ENCODE results near the gene UBE2QL1. TPM values are rescaled to one million over a fixed set of nuclear protein-coding genes. Genes with fewer than 3 reads are reported as not detected.

The UBE2QL1 gene
- total RNA-seq, 1 donor = not detected

DNA sequence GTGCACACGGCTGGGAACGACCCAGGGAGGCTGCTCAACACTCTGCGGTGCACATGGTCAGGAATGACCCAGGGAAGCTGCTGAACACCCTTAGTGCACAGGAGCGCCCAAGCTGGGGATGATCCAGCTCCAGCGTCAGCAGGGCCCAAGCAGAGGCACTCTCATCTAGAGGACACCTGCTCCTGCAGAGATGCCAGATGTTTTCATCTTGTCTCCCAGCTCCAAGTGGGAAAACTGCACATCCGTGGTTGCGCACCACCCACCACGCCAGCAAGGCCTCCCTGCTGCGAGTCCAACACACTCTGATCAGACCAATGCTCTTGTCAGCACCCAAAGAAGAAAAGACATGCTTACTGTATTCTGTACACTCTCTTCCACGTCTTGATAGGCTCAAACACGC, 34.1 kb downstream of the UBE2QL1 start:
- no peak for DNase-seq (ENCODE audit: low read depth)
- H3K4me3 ChIP-seq (ENCODE audit: low read depth, low read length) = no peak overlapping the region
- TF ChIP-seq, protein P1, sequence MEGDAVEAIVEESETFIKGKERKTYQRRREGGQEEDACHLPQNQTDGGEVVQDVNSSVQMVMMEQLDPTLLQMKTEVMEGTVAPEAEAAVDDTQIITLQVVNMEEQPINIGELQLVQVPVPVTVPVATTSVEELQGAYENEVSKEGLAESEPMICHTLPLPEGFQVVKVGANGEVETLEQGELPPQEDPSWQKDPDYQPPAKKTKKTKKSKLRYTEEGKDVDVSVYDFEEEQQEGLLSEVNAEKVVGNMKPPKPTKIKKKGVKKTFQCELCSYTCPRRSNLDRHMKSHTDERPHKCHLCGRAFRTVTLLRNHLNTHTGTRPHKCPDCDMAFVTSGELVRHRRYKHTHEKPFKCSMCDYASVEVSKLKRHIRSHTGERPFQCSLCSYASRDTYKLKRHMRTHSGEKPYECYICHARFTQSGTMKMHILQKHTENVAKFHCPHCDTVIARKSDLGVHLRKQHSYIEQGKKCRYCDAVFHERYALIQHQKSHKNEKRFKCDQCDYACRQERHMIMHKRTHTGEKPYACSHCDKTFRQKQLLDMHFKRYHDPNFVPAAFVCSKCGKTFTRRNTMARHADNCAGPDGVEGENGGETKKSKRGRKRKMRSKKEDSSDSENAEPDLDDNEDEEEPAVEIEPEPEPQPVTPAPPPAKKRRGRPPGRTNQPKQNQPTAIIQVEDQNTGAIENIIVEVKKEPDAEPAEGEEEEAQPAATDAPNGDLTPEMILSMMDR (IDR thresholded peaks at IDR 0.05; ENCODE audit: insufficient read depth, low read depth, low read length) = no peak

GRCh38 chr5:6483880-6484382, 35.3 kb downstream of the UBE2QL1 start:
- TF ChIP-seq, protein P1 (IDR thresholded peaks at IDR 0.05; ENCODE audit: insufficient read depth, low read depth, low read length) = no peak
- DNase-seq (ENCODE audit: low read depth) = no peak
- no peak overlapping the region for H3K4me3 ChIP-seq (ENCODE audit: low read depth, low read length)

- no peak overlapping the region for H3K4me3 ChIP-seq (ENCODE audit: low read depth, low read length)
- TF ChIP-seq, protein P1 (IDR thresholded peaks at IDR 0.05; ENCODE audit: insufficient read depth, low read depth, low read length) = no peak
- DNase-seq (ENCODE audit: low read depth) = no peak
Observed at GRCh38 chr5:6484446-6484845, 35.8 kb downstream of the UBE2QL1 start.

DNA sequence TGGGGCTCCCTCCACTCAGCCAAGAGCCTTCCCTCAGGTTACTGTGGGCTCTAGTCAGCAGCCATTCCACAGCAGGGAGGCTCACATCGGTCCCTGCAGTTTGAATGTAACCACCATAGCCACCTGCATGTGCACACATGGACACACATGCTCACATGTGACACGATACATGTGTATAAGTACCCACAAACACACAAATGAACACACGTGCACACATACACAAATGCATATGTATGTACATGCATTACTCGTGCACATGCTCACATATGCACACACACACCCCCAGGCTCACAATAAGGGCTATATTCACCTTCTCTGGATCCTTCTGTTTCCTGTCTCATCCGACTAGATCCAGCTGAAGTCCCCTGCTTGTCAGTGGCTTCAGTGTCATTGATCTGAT, 36.2 kb downstream of the UBE2QL1 start:
- H3K4me3 ChIP-seq (ENCODE audit: low read depth, low read length) = no peak overlapping the region
- DNase-seq (ENCODE audit: low read depth) = no peak
- TF ChIP-seq, protein P1 (IDR thresholded peaks at IDR 0.05; ENCODE audit: insufficient read depth, low read depth, low read length) = no peak

- H3K4me3 ChIP-seq (ENCODE audit: low read depth, low read length) = no peak overlapping the region
- TF ChIP-seq, protein P1 (IDR thresholded peaks at IDR 0.05; ENCODE audit: insufficient read depth, low read depth, low read length) = no peak
- DNase-seq (ENCODE audit: low read depth) = no peak
Observed at GRCh38 chr5:6485441-6485840, 36.8 kb downstream of the UBE2QL1 start.

DNA sequence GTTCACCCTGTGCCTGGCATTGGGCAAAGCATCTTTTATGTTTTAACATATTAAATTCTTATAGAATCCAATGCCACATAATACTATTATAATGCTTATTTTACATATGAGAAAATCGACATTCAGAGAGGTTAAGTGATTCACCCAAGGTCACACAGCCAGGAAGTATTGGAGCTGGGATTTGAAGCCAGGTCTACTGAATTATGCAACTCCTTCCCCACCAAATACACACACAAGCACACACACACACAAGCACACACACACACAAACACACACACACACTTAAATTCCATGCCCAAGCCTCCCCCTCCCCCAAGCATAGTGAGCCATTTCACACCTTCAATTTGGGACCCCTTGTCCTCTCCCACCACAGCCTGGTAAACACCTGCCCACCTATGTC, 37.4 kb downstream of the UBE2QL1 start:
- TF ChIP-seq, protein P1 (IDR thresholded peaks at IDR 0.05; ENCODE audit: insufficient read depth, low read depth, low read length) = no peak
- no peak for DNase-seq (ENCODE audit: low read depth)
- no peak overlapping the region for H3K4me3 ChIP-seq (ENCODE audit: low read depth, low read length)

- TF ChIP-seq, protein P1 (IDR thresholded peaks at IDR 0.05; ENCODE audit: insufficient read depth, low read depth, low read length) = no peak
- H3K4me3 ChIP-seq (ENCODE audit: low read depth, low read length) = no peak overlapping the region
Observed at GRCh38 chr5:6487081-6487480, 38.4 kb downstream of the UBE2QL1 start.

More at GRCh38 chr5:6487081-6487480, 38.4 kb downstream of the UBE2QL1 start:
- DNase-seq (ENCODE audit: low read depth) = no peak

Data from fibroblast of villous mesenchyme (primary cell).